Neutrophil (primary cell): ENCODE measurements around the gene TTC13.

Experiments
- H3K27ac ChIP-seq: fragments of 200-600 bp; sonication (generic); 2 replicates; pipeline ENCODE4 v1.5.1; 2016; ENCODE audit warnings: mild to moderate bottlenecking, moderate library complexity
- H3K27me3 ChIP-seq: fragments of 200-600 bp; sonication (generic); 2 replicates; pipeline ENCODE4 v1.6.0; 2016; ENCODE audit warnings: mild to moderate bottlenecking
- H3K36me3 ChIP-seq: fragments of 200-600 bp; sonication (generic); 2 replicates; pipeline ENCODE4 v1.5.1; 2017
- H3K4me1 ChIP-seq, 2 experiments: fragments of 200-600 bp in 1 of 2; sonication (generic) in 1 of 2; 1 replicate in 1 of 2; 2 replicates in 1 of 2; pipeline versions ENCODE4 v1.5.1 to v1.6.1; 2013 to 2016; ENCODE audit warnings: low read depth in 1 of 2, low read length in 1 of 2, mild to moderate bottlenecking in 1 of 2, moderate library complexity in 1 of 2; ENCODE audit not compliant: control insufficient read depth in 1 of 2, insufficient read depth in 1 of 2
- H3K4me3 ChIP-seq, 2 experiments: fragments of 200-600 bp in 1 of 2; sonication (generic) in 1 of 2; 1 replicate in 1 of 2; 2 replicates in 1 of 2; pipeline ENCODE4 v1.5.1; 2013 to 2016; ENCODE audit warnings: low read depth in 1 of 2, low read length in 1 of 2, mild to moderate bottlenecking in 1 of 2, moderate library complexity in 1 of 2
- H3K9me3 ChIP-seq: fragments of 200-600 bp; sonication (generic); 2 replicates; pipeline ENCODE4 v1.5.1; 2016
- CTCF ChIP-seq: fragments of 200-600 bp; sonication (generic); IDR thresholded peaks from 2 replicates; pipeline ENCODE4 v1.5.1; 2016; ENCODE audit warnings: antibody characterized with exemption

The TTC13 gene

GRCh38 chr1:230902349-230902923, 76.2 kb downstream of the TTC13 start:
- Histone ChIP-seq H3K36me3 (peaks cover 52% of the 10 kb centered on the region), H3K4me1 (no peaks in the 10 kb centered on the region), H3K27ac (no peak overlapping the region), H3K9me3 (no peaks in the 10 kb centered on the region), H3K4me3 (no peak overlapping the region), H3K27me3 (peaks cover 6% of the 10 kb centered on the region)
- TF ChIP-seq CTCF, result no peak

- H3K27me3 ChIP-seq, result peaks cover 6% of the 10 kb centered on the region
- peaks cover 44% of the 10 kb centered on the region for H3K36me3 ChIP-seq
- H3K27ac ChIP-seq, result no peak overlapping the region
- H3K9me3 ChIP-seq, result no peaks in the 10 kb centered on the region
- no peak overlapping the region for H3K4me3 ChIP-seq
- no peak for TF ChIP-seq CTCF
- no peaks in the 10 kb centered on the region for H3K4me1 ChIP-seq
Observed at GRCh38 chr1:230901671-230902070, 77.0 kb downstream of the TTC13 start.

- Histone ChIP-seq H3K4me1 (no peaks in the 10 kb centered on the region), H3K27me3 (peaks cover 8% of the 10 kb centered on the region), H3K4me3 (no peak overlapping the region), H3K27ac (no peak overlapping the region), H3K9me3 (no peaks in the 10 kb centered on the region), H3K36me3 (peaks cover 37% of the 10 kb centered on the region)
- no peak for TF ChIP-seq CTCF
Observed at GRCh38 chr1:230900984-230901383, 77.7 kb downstream of the TTC13 start.

- peaks cover 26% of the 10 kb centered on the region for H3K36me3 ChIP-seq
- no peak for TF ChIP-seq CTCF
- H3K9me3 ChIP-seq, result no peaks in the 10 kb centered on the region
- H3K4me3 ChIP-seq, result no peak overlapping the region
- H3K4me1 ChIP-seq, result no peaks in the 10 kb centered on the region
- peaks cover 18% of the 10 kb centered on the region for H3K27me3 ChIP-seq
- H3K27ac ChIP-seq, result no peak overlapping the region
Observed at GRCh38 chr1:230899841-230900251, 78.8 kb downstream of the TTC13 start.

GRCh38 chr1:230898748-230899147, 79.9 kb downstream of the TTC13 start:
- Histone ChIP-seq H3K27me3 (peaks cover 29% of the 10 kb centered on the region), H3K4me1 (no peaks in the 10 kb centered on the region), H3K9me3 (no peaks in the 10 kb centered on the region), H3K36me3 (peaks cover 18% of the 10 kb centered on the region), H3K27ac (no peak overlapping the region), H3K4me3 (no peak overlapping the region)
- no peak for TF ChIP-seq CTCF

GRCh38 chr1:230898144-230898543, 80.5 kb downstream of the TTC13 start:
- no peak overlapping the region for H3K4me3 ChIP-seq
- H3K27ac ChIP-seq, result no peak overlapping the region
- peaks cover 35% of the 10 kb centered on the region for H3K27me3 ChIP-seq
- no peaks in the 10 kb centered on the region for H3K4me1 ChIP-seq
- no peak for TF ChIP-seq CTCF
- H3K36me3 ChIP-seq, result peaks cover 12% of the 10 kb centered on the region
- no peaks in the 10 kb centered on the region for H3K9me3 ChIP-seq
